ENCODE data around the gene TMEM163. TPM values are rescaled to one million over a fixed set of nuclear protein-coding genes. Genes with fewer than 3 reads are reported as not detected.

Gene TMEM163
- total and polyA plus RNA-seq, 7 donors: 0.28 to 2.6 (median 1.1) TPM; not detected in 1

- Histone ChIP-seq H3K27me3 (no peaks in the 10 kb centered on the region), H3K27ac (no peak overlapping the region), H3K4me1 (no peaks in the 10 kb centered on the region), H3K36me3 (no peaks in the 10 kb centered on the region), H3K9me3 (no peaks in the 10 kb centered on the region), H3K4me3 (no peak overlapping the region)
- TF ChIP-seq CTCF (IDR thresholded peaks at IDR 0.05) (no peak), EP300 (IDR thresholded peaks at IDR 0.05) (no peak), POLR2AphosphoS5 (IDR thresholded peaks at IDR 0.05) (no peak), POLR2A (IDR thresholded peaks at IDR 0.05) (no peak)
- intact Hi-C loops (cut with DNase I): no loop called here
- 84 to 89% methylated on average over 3 of the region's 3 CpGs for WGBS, 2 donors
- DNase-seq: no peak
Measured at GRCh38 chr2:134685967-134686366, 32.8 kb downstream of the TMEM163 start.

GRCh38 chr2:134683561-134684112, 35.2 kb downstream of the TMEM163 start:
- H3K4me3 ChIP-seq: no peak overlapping the region
- TF ChIP-seq POLR2AphosphoS5 (IDR thresholded peaks at IDR 0.05) (no peak), CTCF (IDR thresholded peaks at IDR 0.05) (no peak), POLR2A (IDR thresholded peaks at IDR 0.05) (no peak), EP300 (IDR thresholded peaks at IDR 0.05) (no peak)
- 18 to 55% methylated on average over 2 of the region's 2 CpGs for WGBS, 2 donors
- H3K27me3 ChIP-seq: no peaks in the 10 kb centered on the region
- H3K9me3 ChIP-seq: no peaks in the 10 kb centered on the region
- H3K27ac ChIP-seq: no peak overlapping the region
- H3K36me3 ChIP-seq: no peaks in the 10 kb centered on the region
- no peaks in the 10 kb centered on the region for H3K4me1 ChIP-seq
- intact Hi-C loops (cut with DNase I): no loop called here
- DNase-seq: no peak

DNA sequence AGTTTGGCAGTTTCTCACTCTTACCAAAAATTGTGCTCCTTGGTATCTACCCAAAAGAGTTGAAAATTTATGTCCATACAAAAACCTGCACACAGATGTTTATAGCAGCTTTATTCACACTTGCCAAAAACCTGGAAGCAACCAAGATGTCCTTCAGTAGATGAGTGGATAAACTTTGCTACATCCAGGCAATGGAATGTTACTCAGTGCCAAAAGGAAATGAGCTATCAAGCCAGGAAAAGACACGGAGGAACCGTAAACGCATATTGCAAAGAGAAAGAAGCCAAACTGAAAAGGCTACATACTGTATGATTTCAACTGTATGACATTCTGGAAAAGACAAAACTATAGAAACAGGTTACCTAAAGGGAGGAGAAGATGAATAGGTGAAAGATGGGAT, 36.1 kb downstream of the TMEM163 start:
- H3K36me3 ChIP-seq: no peaks in the 10 kb centered on the region
- no peak overlapping the region for H3K4me3 ChIP-seq
- DNase-seq: no peak
- no peaks in the 10 kb centered on the region for H3K27me3 ChIP-seq
- no peak for TF ChIP-seq EP300 (IDR thresholded peaks at IDR 0.05)
- no peak for TF ChIP-seq POLR2A (IDR thresholded peaks at IDR 0.05)
- no peak for TF ChIP-seq POLR2AphosphoS5 (IDR thresholded peaks at IDR 0.05)
- TF ChIP-seq CTCF (IDR thresholded peaks at IDR 0.05): no peak
- no peaks in the 10 kb centered on the region for H3K4me1 ChIP-seq
- no peak overlapping the region for H3K27ac ChIP-seq
- no peaks in the 10 kb centered on the region for H3K9me3 ChIP-seq
- intact Hi-C loops (cut with DNase I): no loop called here
- 64% methylated on average over 3 of the region's 3 CpGs for WGBS, 2 donors

- 87 to 91% methylated on average over 8 of the region's 8 CpGs for whole genome bisulfite sequencing, 2 donors
- DNase-seq: no peak
- Histone ChIP-seq H3K36me3 (no peaks in the 10 kb centered on the region), H3K9me3 (no peaks in the 10 kb centered on the region), H3K4me1 (no peaks in the 10 kb centered on the region), H3K27ac (no peak overlapping the region), H3K27me3 (no peaks in the 10 kb centered on the region), H3K4me3 (no peak overlapping the region)
- TF ChIP-seq EP300 (IDR thresholded peaks at IDR 0.05) (no peak), POLR2A (IDR thresholded peaks at IDR 0.05) (no peak), POLR2AphosphoS5 (IDR thresholded peaks at IDR 0.05) (no peak), CTCF (IDR thresholded peaks at IDR 0.05) (no peak)
- intact Hi-C loops (cut with DNase I): no loop called here
Measured at GRCh38 chr2:134681201-134681600, 37.6 kb downstream of the TMEM163 start.

DNA sequence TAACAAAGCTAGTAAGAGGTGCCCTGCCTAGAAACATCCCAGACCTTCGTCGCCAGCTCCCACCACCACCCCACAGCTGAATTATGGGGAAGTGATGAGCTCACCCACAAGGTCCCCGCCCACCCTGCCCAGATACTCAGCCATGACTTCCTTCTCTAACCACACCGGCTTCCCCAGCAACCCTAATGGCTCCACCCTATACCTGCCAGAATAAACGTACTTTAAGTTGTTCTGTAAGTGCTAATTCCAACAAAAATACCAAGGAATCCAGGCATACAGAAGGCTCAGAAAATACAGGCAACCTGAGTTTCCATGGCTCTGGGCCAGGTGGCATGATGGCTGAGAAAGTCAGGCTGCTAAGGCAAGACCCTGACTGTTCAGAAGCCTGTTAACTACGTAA, 39.1 kb downstream of the TMEM163 start:
- DNase-seq: no peak
- no peaks in the 10 kb centered on the region for H3K4me1 ChIP-seq
- no peak overlapping the region for H3K4me3 ChIP-seq
- TF ChIP-seq CTCF (IDR thresholded peaks at IDR 0.05) (no peak), POLR2AphosphoS5 (IDR thresholded peaks at IDR 0.05) (no peak), POLR2A (IDR thresholded peaks at IDR 0.05) (no peak)
- no peak overlapping the region for H3K27ac ChIP-seq
- WGBS, 2 donors: 44 to 59% methylated on average over 6 of the region's 6 CpGs
- H3K9me3 ChIP-seq: no peaks in the 10 kb centered on the region
- H3K36me3 ChIP-seq: no peaks in the 10 kb centered on the region
- H3K27me3 ChIP-seq: no peaks in the 10 kb centered on the region
- intact Hi-C loops (cut with DNase I): no loop called here
